ENCODE measurements around the gene DAZAP1. TPM values are rescaled to one million over a fixed set of nuclear protein-coding genes. Genes with fewer than 3 reads are reported as not detected.
A peak's percentile ranks its signal among the peaks of the same experiment; 100 is the strongest.
"Not testable (repeated sequence)": the region's sequence is repeated elsewhere in the genome, so short reads cannot be mapped to it uniquely, and the experiment has no call there.

The DAZAP1 gene
- total RNA-seq, 1 donor from 2014 or later: 27.1 TPM

GRCh38 chr19:1418496-1418775 is 11.1 kb downstream of the DAZAP1 start:
- Histone ChIP-seq H3K9ac (ENCODE audit: low read depth in 1 of 3, low read length in 3 of 3) (peak overlapping the region in 1 of 3 donors; percentile 25), H3K36me3 (ENCODE audit: control insufficient read depth in 3 of 3, insufficient read depth in 3 of 3, low read length in 3 of 3) (peaks cover 40 to 46% (median 42%) of the 10 kb centered on the region in 3 donors)

GRCh38 chr19:1418951-1419738 is 11.8 kb downstream of the DAZAP1 start:
- peaks cover 47 to 53% (median 48%) of the 10 kb centered on the region in 3 donors for H3K36me3 ChIP-seq (ENCODE audit: control insufficient read depth in 3 of 3, insufficient read depth in 3 of 3, low read length in 3 of 3)
- peaks cover 41 to 60% (median 59%) of the 10 kb centered on the region in 3 donors for H3K4me1 ChIP-seq (ENCODE audit: control insufficient read depth in 3 of 3, insufficient read depth in 3 of 3, low read length in 3 of 3)
- H3K9me3 ChIP-seq (ENCODE audit: control insufficient read depth in 3 of 3, low read length in 3 of 3): no peaks in the 10 kb centered on the region
- no peak overlapping the region for H3K4me3 ChIP-seq (ENCODE audit: low read length in 3 of 3)
- no peaks in the 10 kb centered on the region for H3K27me3 ChIP-seq (ENCODE audit: control insufficient read depth in 3 of 3, insufficient read depth in 3 of 3, low read length in 3 of 3)
- H3K9ac ChIP-seq (ENCODE audit: low read depth in 1 of 3, low read length in 3 of 3): no peak overlapping the region
- H3K27ac ChIP-seq (ENCODE audit: low read depth, low read length): no peak overlapping the region

More at GRCh38 chr19:1418496-1418775, 11.1 kb downstream of the DAZAP1 start:
- no peaks in the 10 kb centered on the region for H3K27me3 ChIP-seq (ENCODE audit: control insufficient read depth in 3 of 3, insufficient read depth in 3 of 3, low read length in 3 of 3)
- no peak overlapping the region for H3K27ac ChIP-seq (ENCODE audit: low read depth, low read length)
- H3K9me3 ChIP-seq (ENCODE audit: control insufficient read depth in 3 of 3, low read length in 3 of 3): no peaks in the 10 kb centered on the region
- no peak overlapping the region for H3K4me3 ChIP-seq (ENCODE audit: low read length in 3 of 3)
- peaks cover 45 to 67% (median 62%) of the 10 kb centered on the region in 3 donors for H3K4me1 ChIP-seq (ENCODE audit: control insufficient read depth in 3 of 3, insufficient read depth in 3 of 3, low read length in 3 of 3)

DNA sequence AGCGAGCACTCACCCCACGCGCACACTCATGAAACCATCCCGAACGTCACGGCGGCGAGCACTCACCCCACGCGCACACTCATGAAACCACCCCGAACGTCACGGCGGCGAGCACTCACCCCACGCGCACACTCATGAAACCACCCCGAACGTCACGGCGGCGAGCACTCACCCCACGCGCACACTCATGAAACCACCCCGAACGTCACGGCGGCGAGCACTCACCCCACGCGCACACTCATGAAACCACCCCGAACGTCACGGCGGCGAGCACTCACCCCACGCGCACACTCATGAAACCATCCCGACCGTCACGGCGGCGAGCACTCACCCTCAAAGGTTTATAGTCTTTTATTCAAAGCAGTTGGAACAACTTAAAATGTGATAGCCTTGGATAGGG is 12.7 kb downstream of the DAZAP1 start:
- not testable (repeated sequence) for H3K27ac ChIP-seq (ENCODE audit: low read depth, low read length); H3K27me3 ChIP-seq (ENCODE audit: control insufficient read depth in 3 of 3, insufficient read depth in 3 of 3, low read length in 3 of 3); H3K9me3 ChIP-seq (ENCODE audit: control insufficient read depth in 3 of 3, low read length in 3 of 3); H3K9ac ChIP-seq (ENCODE audit: low read depth in 1 of 3, low read length in 3 of 3); H3K4me3 ChIP-seq (ENCODE audit: low read length in 3 of 3)
- Histone ChIP-seq H3K4me1 (ENCODE audit: control insufficient read depth in 3 of 3, insufficient read depth in 3 of 3, low read length in 3 of 3) (peaks cover 37 to 54% (median 53%) of the 10 kb centered on the region in 3 donors), H3K36me3 (ENCODE audit: control insufficient read depth in 3 of 3, insufficient read depth in 3 of 3, low read length in 3 of 3) (peaks cover 51 to 54% (median 54%) of the 10 kb centered on the region in 3 donors)

DNA sequence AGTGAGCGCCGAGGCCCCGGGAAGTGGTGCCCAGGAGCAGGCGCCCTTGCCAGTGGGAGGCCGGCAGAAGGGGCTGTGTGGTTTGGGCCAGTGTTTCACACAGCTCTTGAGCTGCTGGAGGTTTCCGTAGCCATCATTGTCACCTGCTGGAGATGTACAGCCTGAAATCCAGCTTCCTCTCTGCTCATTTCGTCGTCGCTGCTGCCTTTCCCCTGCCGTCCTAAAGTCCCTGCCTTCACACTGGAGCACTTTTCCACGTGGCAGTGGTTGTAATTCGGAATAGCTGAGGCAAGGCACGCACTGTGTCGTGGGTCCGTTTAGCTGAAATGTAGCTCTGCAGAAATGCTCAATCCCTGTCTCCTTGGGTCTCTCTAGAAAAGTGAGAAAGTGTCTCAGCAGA is 13.2 kb downstream of the DAZAP1 start:
- no peak overlapping the region for H3K4me3 ChIP-seq (ENCODE audit: low read length in 3 of 3)
- no peaks in the 10 kb centered on the region for H3K9me3 ChIP-seq (ENCODE audit: control insufficient read depth in 3 of 3, low read length in 3 of 3)
- no peak overlapping the region for H3K27ac ChIP-seq (ENCODE audit: low read depth, low read length)
- H3K27me3 ChIP-seq (ENCODE audit: control insufficient read depth in 3 of 3, insufficient read depth in 3 of 3, low read length in 3 of 3): no peaks in the 10 kb centered on the region
- peaks cover 56 to 59% (median 57%) of the 10 kb centered on the region in 3 donors for H3K36me3 ChIP-seq (ENCODE audit: control insufficient read depth in 3 of 3, insufficient read depth in 3 of 3, low read length in 3 of 3)
- H3K9ac ChIP-seq (ENCODE audit: low read depth in 1 of 3, low read length in 3 of 3): no peak overlapping the region
- peaks cover 32 to 48% (median 48%) of the 10 kb centered on the region in 3 donors for H3K4me1 ChIP-seq (ENCODE audit: control insufficient read depth in 3 of 3, insufficient read depth in 3 of 3, low read length in 3 of 3)

- Histone ChIP-seq H3K27me3 (ENCODE audit: control insufficient read depth in 3 of 3, insufficient read depth in 3 of 3, low read length in 3 of 3) (no peaks in the 10 kb centered on the region), H3K27ac (ENCODE audit: low read depth, low read length) (no peak overlapping the region), H3K4me1 (ENCODE audit: control insufficient read depth in 3 of 3, insufficient read depth in 3 of 3, low read length in 3 of 3) (peaks cover 24 to 41% (median 40%) of the 10 kb centered on the region in 3 donors), H3K9me3 (ENCODE audit: control insufficient read depth in 3 of 3, low read length in 3 of 3) (no peaks in the 10 kb centered on the region), H3K9ac (ENCODE audit: low read depth in 1 of 3, low read length in 3 of 3) (no peak overlapping the region), H3K4me3 (ENCODE audit: low read length in 3 of 3) (no peak overlapping the region), H3K36me3 (ENCODE audit: control insufficient read depth in 3 of 3, insufficient read depth in 3 of 3, low read length in 3 of 3) (peaks cover 59 to 67% (median 63%) of the 10 kb centered on the region in 3 donors)
These were observed 14.0 kb downstream of the DAZAP1 start for GRCh38 chr19:1421218-1421957.

DNA sequence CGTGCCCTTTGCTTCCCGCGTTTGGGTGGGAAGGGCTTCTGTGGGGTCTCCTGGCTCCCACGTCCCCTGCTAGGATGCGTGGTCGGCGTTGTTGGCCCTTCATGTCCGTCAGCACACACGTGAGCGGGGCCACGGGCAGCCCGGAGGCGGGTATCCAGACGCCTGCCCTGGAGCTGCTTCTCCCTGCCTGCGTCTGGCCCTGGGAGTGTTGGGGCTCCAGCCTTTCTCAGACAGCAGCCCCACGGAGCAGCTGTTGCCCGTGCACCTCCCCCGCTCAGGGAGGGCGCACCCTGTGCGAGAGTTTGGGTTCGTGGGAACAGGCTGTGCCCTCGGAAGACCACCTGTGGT is 14.5 kb downstream of the DAZAP1 start:
- peaks cover 63 to 69% (median 63%) of the 10 kb centered on the region in 3 donors for H3K36me3 ChIP-seq (ENCODE audit: control insufficient read depth in 3 of 3, insufficient read depth in 3 of 3, low read length in 3 of 3)
- H3K9ac ChIP-seq (ENCODE audit: low read depth in 1 of 3, low read length in 3 of 3): no peak overlapping the region
- peaks cover 19 to 36% (median 35%) of the 10 kb centered on the region in 3 donors for H3K4me1 ChIP-seq (ENCODE audit: control insufficient read depth in 3 of 3, insufficient read depth in 3 of 3, low read length in 3 of 3)
- no peak overlapping the region for H3K27ac ChIP-seq (ENCODE audit: low read depth, low read length)
- no peaks in the 10 kb centered on the region for H3K27me3 ChIP-seq (ENCODE audit: control insufficient read depth in 3 of 3, insufficient read depth in 3 of 3, low read length in 3 of 3)
- H3K4me3 ChIP-seq (ENCODE audit: low read length in 3 of 3): no peak overlapping the region
- H3K9me3 ChIP-seq (ENCODE audit: control insufficient read depth in 3 of 3, low read length in 3 of 3): no peaks in the 10 kb centered on the region

DNA sequence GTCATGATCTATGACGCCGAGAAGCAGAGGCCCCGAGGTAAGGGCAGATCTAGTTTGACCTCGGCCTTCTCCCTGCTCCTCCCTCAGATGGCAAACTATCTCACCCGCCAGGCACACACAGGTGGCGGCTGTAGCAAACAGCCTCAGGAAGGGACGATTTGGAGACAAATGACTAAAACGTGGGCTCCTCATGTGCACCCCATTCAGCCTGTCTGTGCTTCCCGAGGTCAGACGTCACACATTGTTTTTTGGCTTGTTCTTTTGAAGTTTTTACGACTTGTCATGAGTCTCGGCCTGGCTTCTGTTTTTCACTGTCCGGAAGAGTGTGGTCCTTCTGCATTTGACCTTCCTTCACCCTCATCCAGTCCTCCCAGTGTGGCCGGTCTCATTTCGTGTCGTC is 15.0 kb downstream of the DAZAP1 start:
- H3K27ac ChIP-seq (ENCODE audit: low read depth, low read length): no peak overlapping the region
- H3K36me3 ChIP-seq (ENCODE audit: control insufficient read depth in 3 of 3, insufficient read depth in 3 of 3, low read length in 3 of 3): peaks cover 64 to 69% (median 65%) of the 10 kb centered on the region in 3 donors

DNA sequence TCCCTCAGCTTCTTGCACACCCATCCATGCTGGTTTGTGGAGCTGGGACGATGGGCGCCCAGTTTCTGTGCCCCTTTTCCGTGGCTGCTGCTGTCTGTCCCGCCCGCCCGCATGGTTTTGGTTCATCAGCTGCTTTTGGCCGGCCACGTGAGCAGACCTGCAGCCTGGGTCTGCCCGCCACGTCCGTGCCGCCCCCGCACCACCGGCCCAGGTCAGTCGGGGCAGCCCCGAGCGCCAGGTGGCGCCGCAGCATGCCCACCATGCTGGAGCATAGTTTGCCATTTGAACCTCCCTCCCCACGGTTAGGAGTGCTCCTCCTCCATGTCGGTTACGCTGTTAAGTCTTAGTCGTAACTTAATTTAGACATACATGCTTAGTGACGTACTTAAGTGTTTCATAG is 15.6 kb downstream of the DAZAP1 start:
- Histone ChIP-seq H3K27ac (ENCODE audit: low read depth, low read length) (no peak overlapping the region), H3K4me3 (ENCODE audit: low read length in 3 of 3) (no peak overlapping the region), H3K27me3 (ENCODE audit: control insufficient read depth in 3 of 3, insufficient read depth in 3 of 3, low read length in 3 of 3) (no peaks in the 10 kb centered on the region), H3K9me3 (ENCODE audit: control insufficient read depth in 3 of 3, low read length in 3 of 3) (no peaks in the 10 kb centered on the region), H3K36me3 (ENCODE audit: control insufficient read depth in 3 of 3, insufficient read depth in 3 of 3, low read length in 3 of 3) (peaks cover 68 to 73% (median 68%) of the 10 kb centered on the region in 3 donors), H3K4me1 (ENCODE audit: control insufficient read depth in 3 of 3, insufficient read depth in 3 of 3, low read length in 3 of 3) (peaks cover 9 to 27% (median 25%) of the 10 kb centered on the region in 3 donors), H3K9ac (ENCODE audit: low read depth in 1 of 3, low read length in 3 of 3) (no peak overlapping the region)

More for the DNA sequence above, 15.0 kb downstream of the DAZAP1 start:
- H3K4me3 ChIP-seq (ENCODE audit: low read length in 3 of 3): no peak overlapping the region
- H3K4me1 ChIP-seq (ENCODE audit: control insufficient read depth in 3 of 3, insufficient read depth in 3 of 3, low read length in 3 of 3): peaks cover 15 to 33% (median 30%) of the 10 kb centered on the region in 3 donors
- no peaks in the 10 kb centered on the region for H3K27me3 ChIP-seq (ENCODE audit: control insufficient read depth in 3 of 3, insufficient read depth in 3 of 3, low read length in 3 of 3)
- no peak overlapping the region for H3K9ac ChIP-seq (ENCODE audit: low read depth in 1 of 3, low read length in 3 of 3)
- no peaks in the 10 kb centered on the region for H3K9me3 ChIP-seq (ENCODE audit: control insufficient read depth in 3 of 3, low read length in 3 of 3)

- no peak overlapping the region for H3K9ac ChIP-seq (ENCODE audit: low read depth in 1 of 3, low read length in 3 of 3)
- H3K36me3 ChIP-seq (ENCODE audit: control insufficient read depth in 3 of 3, insufficient read depth in 3 of 3, low read length in 3 of 3): peaks cover 67 to 76% (median 69%) of the 10 kb centered on the region in 3 donors
- no peaks in the 10 kb centered on the region for H3K27me3 ChIP-seq (ENCODE audit: control insufficient read depth in 3 of 3, insufficient read depth in 3 of 3, low read length in 3 of 3)
- peaks cover 4 to 20% (median 18%) of the 10 kb centered on the region in 3 donors for H3K4me1 ChIP-seq (ENCODE audit: control insufficient read depth in 3 of 3, insufficient read depth in 3 of 3, low read length in 3 of 3)
- no peak overlapping the region for H3K4me3 ChIP-seq (ENCODE audit: low read length in 3 of 3)
- no peaks in the 10 kb centered on the region for H3K9me3 ChIP-seq (ENCODE audit: control insufficient read depth in 3 of 3, low read length in 3 of 3)
- no peak overlapping the region for H3K27ac ChIP-seq (ENCODE audit: low read depth, low read length)
These were observed 16.2 kb downstream of the DAZAP1 start for GRCh38 chr19:1423436-1424191.

All from skeletal muscle tissue (tissue), 4 donors.